Effector memory CD8-positive, alpha-beta T cell (primary cell): Measurements from ENCODE around the gene PCSK9.
A peak's percentile ranks its signal among the peaks of the same experiment; 100 is the strongest.

Experiments
- ATAC-seq: fragments of 150-1000 bp; cut with Tn5 transposase; replicated peaks from 2 replicates; pipeline ENCODE4 v1.10.0; 2021; ENCODE audit warnings: mild to moderate bottlenecking, moderate library complexity
- DNase-seq, 3 experiments: peaks; one replicate each; pipeline ENCODE4 v3.0.0; 2021
- H3K27ac Mint-ChIP-seq, 2 donors: one replicate each; pipeline ENCODE4 v1.8.0; 2022; ENCODE audit warnings: mild to moderate bottlenecking in 2 of 2, mixed read lengths in 2 of 2, moderate library complexity in 2 of 2
- H3K27me3 Mint-ChIP-seq, 2 donors: one replicate each; pipeline ENCODE4 v1.8.0; 2022; ENCODE audit warnings: mixed read lengths in 2 of 2
- H3K36me3 Mint-ChIP-seq: one replicate; pipeline ENCODE4 v1.8.0; 2022; ENCODE audit warnings: mild to moderate bottlenecking, moderate library complexity, mixed read lengths; ENCODE audit not compliant: insufficient read depth
- H3K4me1 Mint-ChIP-seq, 2 donors: one replicate each; pipeline ENCODE4 v1.8.0; 2022; ENCODE audit warnings: low read depth in 2 of 2, mixed read lengths in 2 of 2
- H3K4me3 Mint-ChIP-seq, 2 donors: one replicate each; pipeline ENCODE4 v1.8.0; 2022; ENCODE audit warnings: mild to moderate bottlenecking in 2 of 2, mixed read lengths in 2 of 2, moderate library complexity in 2 of 2
- H3K9me3 Mint-ChIP-seq, 2 donors: one replicate each; pipeline ENCODE4 v1.8.0; 2022; ENCODE audit warnings: mixed read lengths in 2 of 2

Gene PCSK9

DNA sequence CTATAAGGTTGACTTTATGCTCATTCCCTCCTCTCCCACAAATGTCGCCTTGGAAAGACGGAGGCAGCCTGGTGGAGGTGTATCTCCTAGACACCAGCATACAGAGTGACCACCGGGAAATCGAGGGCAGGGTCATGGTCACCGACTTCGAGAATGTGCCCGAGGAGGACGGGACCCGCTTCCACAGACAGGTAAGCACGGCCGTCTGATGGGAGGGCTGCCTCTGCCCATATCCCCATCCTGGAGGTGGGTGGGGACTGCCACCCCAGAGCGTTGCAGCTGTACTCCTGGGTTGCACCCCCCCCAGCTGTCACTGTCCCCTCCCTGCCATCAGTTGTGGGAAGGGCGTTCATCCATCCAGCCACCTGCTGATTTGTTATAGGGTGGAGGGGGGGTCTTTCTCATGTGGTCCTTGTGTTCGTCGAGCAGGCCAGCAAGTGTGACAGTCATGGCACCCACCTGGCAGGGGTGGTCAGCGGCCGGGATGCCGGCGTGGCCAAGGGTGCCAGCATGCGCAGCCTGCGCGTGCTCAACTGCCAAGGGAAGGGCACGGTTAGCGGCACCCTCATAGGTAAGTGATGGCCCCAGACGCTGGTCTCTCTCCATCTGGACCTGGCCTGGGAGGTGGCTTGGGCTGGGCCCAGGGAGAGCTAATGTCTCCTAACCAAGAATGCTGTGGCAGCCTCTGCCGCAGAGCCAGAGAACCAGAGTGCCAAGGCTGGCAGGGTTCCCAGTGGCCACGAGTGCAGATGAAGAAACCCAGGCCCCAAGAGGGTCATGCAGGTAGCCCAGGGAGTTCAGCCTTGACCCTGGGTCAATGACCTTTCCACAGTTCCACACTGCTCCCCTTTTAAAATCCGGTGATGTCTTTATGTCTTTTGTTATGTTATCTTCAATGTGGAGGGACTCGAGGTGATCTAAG lies 13.1 kb downstream of the PCSK9 start:
- H3K9me3 Mint-ChIP-seq, result no peaks in the 10 kb centered on the region
- DNase-seq, result no peak
- H3K27ac Mint-ChIP-seq, result no peak overlapping the region
- peaks cover 0 to 17% of the 10 kb centered on the region in 2 donors for H3K27me3 Mint-ChIP-seq
- no peak overlapping the region for H3K4me3 Mint-ChIP-seq
- H3K36me3 Mint-ChIP-seq, result no peaks in the 10 kb centered on the region
- no peak for ATAC-seq
- H3K4me1 Mint-ChIP-seq, result no peaks in the 10 kb centered on the region

- peaks cover 0 to 17% of the 10 kb centered on the region in 2 donors for H3K27me3 Mint-ChIP-seq
- ATAC-seq (no peak), DNase-seq (no peak)
- H3K4me3 Mint-ChIP-seq, result no peak overlapping the region
- H3K27ac Mint-ChIP-seq, result no peak overlapping the region
- no peaks in the 10 kb centered on the region for H3K4me1 Mint-ChIP-seq
- no peaks in the 10 kb centered on the region for H3K9me3 Mint-ChIP-seq
- H3K36me3 Mint-ChIP-seq, result no peaks in the 10 kb centered on the region
Measured at GRCh38 chr1:55053265-55053954, 14.1 kb downstream of the PCSK9 start.

- Mint-ChIP-seq H3K36me3 (no peaks in the 10 kb centered on the region), H3K9me3 (no peaks in the 10 kb centered on the region), H3K4me1 (no peaks in the 10 kb centered on the region), H3K27ac (no peak overlapping the region), H3K4me3 (no peak overlapping the region), H3K27me3 (peaks cover 0 to 17% of the 10 kb centered on the region in 2 donors)
- ATAC-seq, result no peak
- DNase-seq, result no peak
Measured at GRCh38 chr1:55054396-55054795, 15.0 kb downstream of the PCSK9 start.

DNA sequence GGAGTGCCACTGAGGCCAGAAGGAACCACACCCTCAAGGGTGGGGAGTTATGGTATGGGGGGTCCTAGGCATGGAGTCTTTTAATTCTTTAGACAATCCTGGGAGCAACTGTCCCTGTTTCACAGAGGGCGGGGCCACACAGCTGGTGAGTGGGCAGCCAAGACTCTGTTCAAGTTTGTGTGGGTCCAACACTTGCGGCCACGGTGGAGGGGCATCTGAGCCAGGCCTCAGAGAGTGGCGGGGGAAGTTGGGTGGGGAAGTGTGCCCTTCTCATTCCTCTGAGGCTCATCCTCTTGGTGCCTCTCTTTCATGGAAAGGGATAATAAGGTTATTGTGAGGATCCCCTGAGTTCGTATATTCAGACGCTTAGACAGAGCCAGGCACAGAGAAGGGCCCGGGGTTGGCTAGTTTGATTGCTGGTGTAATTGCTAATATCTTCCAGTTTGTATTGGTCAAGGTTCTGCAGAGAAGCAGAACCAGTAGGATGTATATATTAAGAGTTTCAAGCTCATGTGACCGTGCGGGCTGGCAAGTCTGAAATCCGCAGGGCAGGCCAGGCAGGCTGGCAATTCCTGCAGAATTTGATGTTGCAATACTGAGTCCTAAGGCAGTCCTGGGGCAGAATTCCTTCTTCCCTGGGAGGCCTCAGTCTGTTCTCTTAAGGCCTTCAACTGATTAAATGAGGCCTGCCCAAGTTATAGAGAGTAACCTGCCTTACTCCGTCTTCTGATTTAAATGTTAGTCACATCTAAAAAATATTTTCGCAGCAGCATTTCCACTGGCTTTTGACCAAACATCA lies 15.9 kb downstream of the PCSK9 start:
- H3K4me3 Mint-ChIP-seq, result no peak overlapping the region
- H3K27ac Mint-ChIP-seq, result no peak overlapping the region
- no peaks in the 10 kb centered on the region for H3K9me3 Mint-ChIP-seq
- no peaks in the 10 kb centered on the region for H3K36me3 Mint-ChIP-seq
- DNase-seq (no peak), ATAC-seq (no peak)
- no peaks in the 10 kb centered on the region for H3K4me1 Mint-ChIP-seq
- H3K27me3 Mint-ChIP-seq, result peaks cover 0 to 16% of the 10 kb centered on the region in 2 donors

DNA sequence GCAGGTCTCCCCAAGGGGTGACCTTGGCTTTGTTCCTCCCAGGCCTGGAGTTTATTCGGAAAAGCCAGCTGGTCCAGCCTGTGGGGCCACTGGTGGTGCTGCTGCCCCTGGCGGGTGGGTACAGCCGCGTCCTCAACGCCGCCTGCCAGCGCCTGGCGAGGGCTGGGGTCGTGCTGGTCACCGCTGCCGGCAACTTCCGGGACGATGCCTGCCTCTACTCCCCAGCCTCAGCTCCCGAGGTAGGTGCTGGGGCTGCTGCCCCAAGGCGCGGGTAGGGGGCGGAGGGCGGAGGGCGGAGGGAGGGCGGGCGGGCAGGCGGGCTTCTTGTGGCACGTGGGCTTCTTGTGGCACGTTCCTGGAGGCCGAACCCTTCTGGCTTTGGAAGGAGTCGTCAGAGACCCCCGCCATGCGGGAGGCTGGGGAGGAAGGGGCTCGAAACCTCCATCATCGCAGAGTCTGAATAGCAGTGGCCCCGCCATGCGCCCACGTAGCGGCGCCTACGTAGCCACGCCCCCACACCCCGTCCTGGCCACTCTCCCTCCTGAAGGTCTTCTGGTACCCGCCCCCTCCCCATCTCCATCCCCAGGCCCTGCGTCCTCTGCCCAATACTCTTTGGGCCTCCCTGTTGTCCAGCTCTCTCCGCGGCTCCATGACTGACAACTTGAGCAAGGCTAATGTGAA lies 16.7 kb downstream of the PCSK9 start:
- peaks cover 0 to 6% of the 10 kb centered on the region in 2 donors for H3K4me1 Mint-ChIP-seq
- H3K9me3 Mint-ChIP-seq, result no peaks in the 10 kb centered on the region
- H3K36me3 Mint-ChIP-seq, result no peaks in the 10 kb centered on the region
- ATAC-seq (no peak), DNase-seq (no peak)
- H3K27ac Mint-ChIP-seq, result no peak overlapping the region
- H3K27me3 Mint-ChIP-seq, result peaks cover 0 to 8% of the 10 kb centered on the region in 2 donors
- H3K4me3 Mint-ChIP-seq, result no peak overlapping the region

- no peak for ATAC-seq
- H3K27me3 Mint-ChIP-seq, result peaks cover 0 to 7% of the 10 kb centered on the region in 2 donors
Measured at GRCh38 chr1:55056632-55056992, 17.3 kb downstream of the PCSK9 start.

DNA sequence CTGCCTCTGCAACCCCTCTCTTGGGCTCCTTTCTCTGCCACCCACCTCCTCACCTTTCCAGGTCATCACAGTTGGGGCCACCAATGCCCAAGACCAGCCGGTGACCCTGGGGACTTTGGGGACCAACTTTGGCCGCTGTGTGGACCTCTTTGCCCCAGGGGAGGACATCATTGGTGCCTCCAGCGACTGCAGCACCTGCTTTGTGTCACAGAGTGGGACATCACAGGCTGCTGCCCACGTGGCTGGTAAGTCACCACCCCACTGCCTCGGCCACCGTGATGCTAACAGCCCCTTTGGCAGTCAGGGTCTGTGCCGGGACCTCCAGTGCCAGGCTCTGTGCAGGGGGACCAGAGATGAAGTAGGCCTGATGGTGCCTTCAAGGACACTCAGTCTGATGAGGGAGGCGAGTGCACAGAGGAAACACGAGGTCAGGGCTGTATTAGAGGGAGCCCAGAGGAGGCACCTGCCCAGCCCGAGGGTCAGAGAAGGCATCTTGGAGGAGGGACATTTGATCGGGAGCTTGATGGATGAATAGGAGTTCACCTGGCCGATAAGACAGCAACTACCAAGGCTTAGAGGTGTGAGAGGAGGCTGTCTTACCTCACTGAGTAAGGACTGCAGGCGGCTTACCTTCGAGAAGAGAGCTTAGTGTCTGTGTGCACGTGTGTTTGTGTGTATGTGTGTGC lies 18.1 kb downstream of the PCSK9 start:
- no peaks in the 10 kb centered on the region for H3K9me3 Mint-ChIP-seq
- H3K27ac Mint-ChIP-seq, result no peak overlapping the region
- DNase-seq (no peak), ATAC-seq (no peak)
- peaks cover 0 to 7% of the 10 kb centered on the region in 2 donors for H3K27me3 Mint-ChIP-seq
- H3K4me3 Mint-ChIP-seq, result no peak overlapping the region
- H3K36me3 Mint-ChIP-seq, result no peaks in the 10 kb centered on the region
- peaks cover 0 to 6% of the 10 kb centered on the region in 2 donors for H3K4me1 Mint-ChIP-seq

More at GRCh38 chr1:55056632-55056992, 17.3 kb downstream of the PCSK9 start:
- Mint-ChIP-seq H3K9me3 (no peaks in the 10 kb centered on the region), H3K4me3 (no peak overlapping the region), H3K27ac (no peak overlapping the region), H3K4me1 (peaks cover 0 to 6% of the 10 kb centered on the region in 2 donors), H3K36me3 (no peaks in the 10 kb centered on the region)
- no peak for DNase-seq

- H3K9me3 Mint-ChIP-seq, result no peaks in the 10 kb centered on the region
- peaks cover 0 to 2% of the 10 kb centered on the region in 2 donors for H3K27me3 Mint-ChIP-seq
- ATAC-seq, result no peak
- peaks cover 0 to 6% of the 10 kb centered on the region in 2 donors for H3K4me1 Mint-ChIP-seq
- no peak overlapping the region for H3K4me3 Mint-ChIP-seq
- no peaks in the 10 kb centered on the region for H3K36me3 Mint-ChIP-seq
- H3K27ac Mint-ChIP-seq, result no peak overlapping the region
- DNase-seq, result no peak
Measured at GRCh38 chr1:55057956-55058298, 18.6 kb downstream of the PCSK9 start.

GRCh38 chr1:55059302-55060132 lies 20.2 kb downstream of the PCSK9 start:
- H3K36me3 Mint-ChIP-seq, result no peaks in the 10 kb centered on the region
- H3K4me3 Mint-ChIP-seq, result no peak overlapping the region
- H3K27me3 Mint-ChIP-seq, result no peaks in the 10 kb centered on the region
- H3K4me1 Mint-ChIP-seq, result peaks cover 0 to 6% of the 10 kb centered on the region in 2 donors
- no peak for DNase-seq
- H3K27ac Mint-ChIP-seq, result no peak overlapping the region
- H3K9me3 Mint-ChIP-seq, result no peaks in the 10 kb centered on the region
- ATAC-seq, result no peak

GRCh38 chr1:55060133-55060999 lies 21.0 kb downstream of the PCSK9 start:
- Mint-ChIP-seq H3K36me3 (no peaks in the 10 kb centered on the region), H3K9me3 (no peaks in the 10 kb centered on the region), H3K4me3 (no peak overlapping the region), H3K27ac (no peak overlapping the region), H3K4me1 (peaks cover 0 to 6% of the 10 kb centered on the region in 2 donors), H3K27me3 (no peaks in the 10 kb centered on the region)
- DNase-seq (no peak), ATAC-seq (peak; percentile 39)

- no peaks in the 10 kb centered on the region for H3K36me3 Mint-ChIP-seq
- ATAC-seq, result no peak
- no peak overlapping the region for H3K27ac Mint-ChIP-seq
- H3K4me3 Mint-ChIP-seq, result no peak overlapping the region
- H3K27me3 Mint-ChIP-seq, result no peaks in the 10 kb centered on the region
- H3K9me3 Mint-ChIP-seq, result no peaks in the 10 kb centered on the region
- no peak for DNase-seq
- H3K4me1 Mint-ChIP-seq, result peaks cover 0 to 6% of the 10 kb centered on the region in 2 donors
Measured at GRCh38 chr1:55061000-55061705, 21.8 kb downstream of the PCSK9 start.
